NCI-H526 treated with DMSO at 0.1 percent for 48 hours (cell line): ENCODE results near the gene FAM3D.
"Not testable (repeated sequence)": the region's sequence is repeated elsewhere in the genome, so short reads cannot be mapped to it uniquely, and the experiment has no call there.

ENCODE experiments used
- DNase-seq: peaks from one replicate; lab custom pipeline; 2025; lab: John Stamatoyannopoulos, UW

Gene FAM3D

GRCh38 chr3:58666683-58667082, at the start of gene FAM3D:
Gene FAM3D (minus strand): TSS chr3:58666774. CDS start chr3:58655563, 11,211 bp downstream.
- no peak for DNase-seq

GRCh38 chr3:58713715-58714401, 47.3 kb upstream of the FAM3D start:
- no peak for DNase-seq

GRCh38 chr3:58711871-58712270, 45.3 kb upstream of the FAM3D start:
- no peak for DNase-seq

- DNase-seq: not testable (repeated sequence)
Observed at GRCh38 chr3:58708983-58709382, 42.4 kb upstream of the FAM3D start.

- no peak for DNase-seq
Observed at GRCh38 chr3:58708116-58708791, 41.7 kb upstream of the FAM3D start.

- no peak for DNase-seq
Observed at GRCh38 chr3:58707390-58707930, 40.9 kb upstream of the FAM3D start.

GRCh38 chr3:58706395-58707167, 40.0 kb upstream of the FAM3D start:
- DNase-seq: no peak

GRCh38 chr3:58704745-58705144, 38.2 kb upstream of the FAM3D start:
- DNase-seq: no peak

GRCh38 chr3:58704304-58704703, 37.7 kb upstream of the FAM3D start:
- not testable (repeated sequence) for DNase-seq

GRCh38 chr3:58698246-58698645, 31.7 kb upstream of the FAM3D start:
- no peak for DNase-seq

- no peak for DNase-seq
Observed at GRCh38 chr3:58697561-58697960, 31.0 kb upstream of the FAM3D start.

- not testable (repeated sequence) for DNase-seq
Observed at GRCh38 chr3:58696813-58697212, 30.2 kb upstream of the FAM3D start.

- DNase-seq: no peak
Observed at GRCh38 chr3:58696093-58696492, 29.5 kb upstream of the FAM3D start.

GRCh38 chr3:58695284-58695683, 28.7 kb upstream of the FAM3D start:
- not testable (repeated sequence) for DNase-seq

GRCh38 chr3:58693940-58694850, 27.6 kb upstream of the FAM3D start:
- DNase-seq: no peak

GRCh38 chr3:58692484-58692883, 25.9 kb upstream of the FAM3D start:
- no peak for DNase-seq

GRCh38 chr3:58691997-58692396, 25.4 kb upstream of the FAM3D start:
- no peak for DNase-seq

- DNase-seq: no peak
Observed at GRCh38 chr3:58690490-58690889, 23.9 kb upstream of the FAM3D start.

- no peak for DNase-seq
Observed at GRCh38 chr3:58688574-58688973, 22.0 kb upstream of the FAM3D start.

GRCh38 chr3:58686847-58687246, 20.3 kb upstream of the FAM3D start:
- DNase-seq: no peak

- no peak for DNase-seq
Observed at GRCh38 chr3:58685641-58686040, 19.1 kb upstream of the FAM3D start.

GRCh38 chr3:58683466-58683865, 16.9 kb upstream of the FAM3D start:
- no peak for DNase-seq
